Skeletal muscle tissue (tissue), 4 donors: ENCODE results near the gene NDUFB5. TPM values are rescaled to one million over a fixed set of nuclear protein-coding genes. Genes with fewer than 3 reads are reported as not detected.

Experiments
- H3K27ac ChIP-seq: one replicate; pipeline ENCODE4 v1.7.0; 2013; ENCODE audit warnings: mild to moderate bottlenecking, low read depth, low read length, inconsistent platforms
- H3K27me3 ChIP-seq, 3 donors: one replicate each; pipeline ENCODE4 v1.7.0; 2013; ENCODE audit warnings: low read length in 3 of 3; ENCODE audit not compliant: control insufficient read depth in 3 of 3, insufficient read depth in 3 of 3
- H3K36me3 ChIP-seq, 3 donors: one replicate each; pipeline ENCODE4 v1.7.0; 2013; ENCODE audit warnings: low read length in 3 of 3; ENCODE audit not compliant: control insufficient read depth in 3 of 3, insufficient read depth in 3 of 3
- H3K4me1 ChIP-seq, 3 donors: one replicate each; pipeline ENCODE4 v1.7.0; 2013; ENCODE audit warnings: low read length in 3 of 3, mild to moderate bottlenecking in 3 of 3; ENCODE audit not compliant: control insufficient read depth in 3 of 3, insufficient read depth in 3 of 3
- H3K4me3 ChIP-seq, 3 donors: one replicate each; pipeline ENCODE4 v1.7.0; 2013; ENCODE audit warnings: low read length in 3 of 3
- H3K9ac ChIP-seq, 3 donors: one replicate each; pipeline ENCODE4 v1.7.0; 2013; ENCODE audit warnings: low read length in 3 of 3, mild to moderate bottlenecking in 3 of 3, moderate library complexity in 2 of 3, low read depth in 1 of 3
- H3K9me3 ChIP-seq, 3 donors: one replicate each; pipeline ENCODE4 v1.7.0; 2013; ENCODE audit warnings: low read length in 3 of 3; ENCODE audit not compliant: control insufficient read depth in 3 of 3
- total RNA-seq: library from RNA; depleted of rRNA; stranded (reverse); fragments of >200 nt; gene quantifications from one replicate; pipeline ENCODE4 v1.2.3, GENCODE V29; 2014
- donor health status: Osteomylitis.

NDUFB5 gene
- total RNA-seq, 1 donor from 2014 or later = 288 TPM

DNA sequence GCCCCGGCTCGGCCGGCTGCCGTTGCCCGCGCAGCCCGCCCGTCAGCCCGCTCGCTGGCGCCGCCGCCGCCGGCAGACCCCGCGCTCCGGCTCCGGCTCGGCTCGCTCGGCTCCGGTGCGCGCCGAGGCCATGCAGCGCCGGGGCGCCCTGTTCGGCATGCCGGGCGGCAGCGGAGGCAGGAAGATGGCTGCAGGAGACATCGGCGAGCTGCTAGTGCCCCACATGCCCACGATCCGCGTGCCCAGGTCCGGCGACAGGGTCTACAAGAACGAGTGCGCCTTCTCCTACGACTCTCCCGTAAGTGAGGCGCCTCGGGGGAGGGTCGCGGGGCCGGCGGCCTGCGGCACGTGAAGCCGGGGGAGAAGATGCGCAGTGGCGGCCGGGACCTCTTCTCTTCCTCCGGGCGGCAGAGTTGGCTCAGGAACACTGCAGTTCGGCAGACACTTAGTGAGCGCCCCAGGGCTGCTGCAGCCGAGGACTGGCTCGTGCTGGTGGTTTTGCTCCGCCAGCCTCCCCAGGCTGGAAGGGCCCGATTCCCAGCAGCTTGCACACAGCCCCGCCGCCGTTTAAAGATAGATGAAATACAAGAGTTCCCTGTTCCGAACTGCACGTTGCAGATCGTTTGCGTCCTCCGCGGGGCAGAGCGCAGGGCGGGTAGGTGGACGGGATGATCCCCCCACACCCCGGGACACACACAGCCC lies 48.7 kb downstream of the NDUFB5 start:
- Histone ChIP-seq H3K27me3 (no peaks in the 10 kb centered on the region), H3K36me3 (no peaks in the 10 kb centered on the region), H3K4me1 (peaks cover 17 to 29% (median 28%) of the 10 kb centered on the region in 3 donors)

DNA sequence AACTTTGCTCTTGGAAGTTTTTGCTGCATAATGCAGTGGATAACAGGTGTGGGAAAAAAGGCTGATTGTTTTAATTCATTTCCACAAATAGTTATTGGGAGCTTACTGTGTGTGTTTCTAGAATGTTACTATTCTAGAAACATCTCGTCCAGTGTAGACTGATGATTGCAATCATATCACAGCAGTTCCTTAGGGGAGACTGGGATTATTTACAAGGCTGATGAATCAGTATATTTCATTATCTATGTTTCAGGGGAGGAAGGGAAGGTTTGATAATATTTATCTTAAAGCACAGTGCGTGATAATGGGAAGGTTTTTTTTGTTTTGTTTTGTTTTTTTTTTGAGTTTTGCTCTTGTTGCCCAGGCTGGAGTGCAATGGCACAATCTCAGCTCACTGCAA lies 50.6 kb downstream of the NDUFB5 start:
- peak overlapping the region; percentile 95 for H3K27ac ChIP-seq
- H3K4me1 ChIP-seq = peaks cover 33 to 47% (median 38%) of the 10 kb centered on the region in 3 donors

More for the DNA sequence above, 48.7 kb downstream of the NDUFB5 start:
- H3K27ac ChIP-seq = peak overlapping the region; percentile 95
- peak overlapping the region; percentile 97 to 98 (median 97) for H3K9ac ChIP-seq
- H3K9me3 ChIP-seq = no peaks in the 10 kb centered on the region
- peak overlapping the region; percentile 86 to 97 (median 94) for H3K4me3 ChIP-seq

DNA sequence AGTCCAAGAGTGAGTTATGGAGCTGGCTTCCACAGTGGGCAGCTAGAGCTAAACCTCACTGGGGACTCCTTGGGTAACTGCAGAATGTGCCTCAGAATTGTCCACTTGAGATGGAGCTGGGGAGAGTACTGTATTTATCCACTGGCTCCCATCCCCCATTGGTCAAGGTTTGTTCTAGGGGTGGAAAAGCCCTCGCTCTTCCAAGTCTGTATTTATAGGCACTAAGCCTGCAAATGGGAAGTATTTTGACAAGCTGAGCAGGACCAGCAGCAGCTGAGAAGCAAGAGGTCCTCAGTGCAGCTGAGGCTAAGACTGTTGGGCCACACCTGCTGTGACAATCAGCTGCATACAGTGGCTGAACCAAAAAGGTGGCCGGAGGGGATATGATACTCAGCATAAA lies 54.0 kb downstream of the NDUFB5 start:
- peak overlapping the region; percentile 71 for H3K27ac ChIP-seq

More for the DNA sequence above, 50.6 kb downstream of the NDUFB5 start:
- no peaks in the 10 kb centered on the region for H3K9me3 ChIP-seq
- peak overlapping the region; percentile 28 to 97 (median 94) for H3K4me3 ChIP-seq
- no peaks in the 10 kb centered on the region for H3K36me3 ChIP-seq
- peak overlapping the region; percentile 72 to 97 (median 97) for H3K9ac ChIP-seq
- H3K27me3 ChIP-seq = no peaks in the 10 kb centered on the region

DNA sequence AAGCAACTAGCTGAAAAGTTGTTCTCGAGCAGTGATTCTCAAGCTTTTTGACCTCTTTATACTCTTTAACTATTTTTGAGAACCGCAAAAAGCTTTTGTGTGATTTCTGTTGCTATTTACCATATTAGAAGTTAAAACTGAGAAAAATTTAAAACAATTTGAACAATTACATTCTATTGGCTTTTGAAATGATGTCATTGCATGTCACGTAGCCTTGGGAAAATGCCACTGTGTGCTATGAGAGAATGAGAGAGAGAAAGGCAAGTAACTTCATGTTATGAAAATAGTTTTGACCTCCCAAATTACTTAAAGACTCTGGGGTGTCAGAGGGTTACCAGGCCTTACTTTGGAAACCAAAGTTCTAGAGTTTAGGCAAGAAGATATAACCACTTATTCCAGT lies 56.3 kb downstream of the NDUFB5 start:
- Histone ChIP-seq H3K9me3 (no peaks in the 10 kb centered on the region), H3K4me3 (no peak overlapping the region), H3K9ac (no peak overlapping the region), H3K27me3 (no peaks in the 10 kb centered on the region), H3K27ac (peak overlapping the region; percentile 28), H3K4me1 (peaks cover 59 to 85% (median 67%) of the 10 kb centered on the region in 3 donors), H3K36me3 (no peaks in the 10 kb centered on the region)

More for the DNA sequence above, 54.0 kb downstream of the NDUFB5 start:
- no peaks in the 10 kb centered on the region for H3K9me3 ChIP-seq
- peaks cover 52 to 78% (median 60%) of the 10 kb centered on the region in 3 donors for H3K4me1 ChIP-seq
- H3K9ac ChIP-seq = peak overlapping the region; percentile 10 to 40 (median 28)
- H3K36me3 ChIP-seq = no peaks in the 10 kb centered on the region
- no peaks in the 10 kb centered on the region for H3K27me3 ChIP-seq
- peak overlapping the region in 2 of 3 donors; percentile 31 to 39 for H3K4me3 ChIP-seq

DNA sequence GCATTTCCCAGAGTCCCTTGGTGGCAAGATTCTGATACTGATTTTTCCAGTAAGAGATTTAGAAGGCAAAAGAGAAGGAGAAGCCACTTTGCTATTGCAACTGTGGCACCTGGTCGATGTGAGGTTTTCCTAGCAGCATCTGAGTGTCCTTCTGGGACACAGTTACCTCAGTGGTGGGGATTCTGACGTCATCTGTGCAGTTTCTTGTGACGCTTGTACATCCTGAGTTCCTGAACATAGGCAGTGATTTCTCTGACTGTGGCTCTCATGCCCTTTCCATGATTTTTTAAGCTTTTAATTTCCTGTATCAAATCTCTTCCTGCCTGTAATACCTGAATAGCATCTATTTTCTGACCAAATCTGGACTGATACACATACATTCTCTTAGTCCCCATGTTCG lies 57.2 kb downstream of the NDUFB5 start:
- H3K36me3 ChIP-seq = no peaks in the 10 kb centered on the region
- no peaks in the 10 kb centered on the region for H3K27me3 ChIP-seq
- no peaks in the 10 kb centered on the region for H3K9me3 ChIP-seq
- H3K4me1 ChIP-seq = peaks cover 60 to 85% (median 68%) of the 10 kb centered on the region in 3 donors
- H3K27ac ChIP-seq = no peak overlapping the region
- H3K4me3 ChIP-seq = no peak overlapping the region
- H3K9ac ChIP-seq = peak overlapping the region in 1 of 3 donors; percentile 10

DNA sequence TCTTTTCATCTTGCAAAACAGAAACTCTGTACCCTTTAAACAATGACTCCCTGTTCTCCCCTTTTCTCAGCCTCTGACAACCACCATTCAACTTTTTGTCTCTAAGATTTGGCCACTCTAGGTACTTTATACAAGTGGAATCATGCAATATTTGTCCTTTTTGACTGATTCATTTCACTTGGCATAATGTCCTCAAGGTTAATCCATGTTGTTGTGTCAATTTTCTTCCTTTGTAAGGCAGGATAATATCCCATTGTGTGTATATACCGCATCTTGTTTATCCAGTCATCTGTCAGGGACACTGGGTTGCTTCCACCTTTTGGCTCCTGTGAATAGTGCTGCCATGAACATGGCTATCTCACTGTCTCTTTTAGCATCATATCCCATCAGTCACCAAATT lies 58.5 kb downstream of the NDUFB5 start:
- H3K27ac ChIP-seq = no peak overlapping the region
- H3K36me3 ChIP-seq = no peaks in the 10 kb centered on the region
- H3K4me1 ChIP-seq = peaks cover 63 to 88% (median 81%) of the 10 kb centered on the region in 3 donors

DNA sequence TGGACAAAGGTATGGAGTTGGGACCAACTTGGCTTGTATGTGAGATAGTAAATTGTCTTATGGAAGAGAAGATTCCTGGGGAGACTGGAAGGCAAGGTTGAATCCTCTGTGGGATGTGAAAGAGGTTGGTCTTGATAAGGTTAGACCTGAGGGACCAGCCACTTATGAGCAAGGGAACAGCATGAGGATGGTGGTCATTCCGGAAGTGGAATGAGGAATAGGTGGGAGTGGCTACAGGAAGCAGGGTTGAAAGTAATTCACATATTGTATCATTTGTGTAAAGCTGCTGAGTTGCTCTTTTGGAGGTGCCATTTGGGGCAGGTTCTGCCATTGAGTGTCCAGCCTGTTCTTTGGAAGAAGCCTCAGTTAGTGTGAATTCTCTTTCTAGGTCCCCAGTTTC lies 61.4 kb downstream of the NDUFB5 start:
- peaks cover 64 to 74% (median 67%) of the 10 kb centered on the region in 3 donors for H3K4me1 ChIP-seq
- no peaks in the 10 kb centered on the region for H3K27me3 ChIP-seq
- H3K27ac ChIP-seq = peak overlapping the region; percentile 49
- H3K36me3 ChIP-seq = peaks cover 0 to 2% (median 0%) of the 10 kb centered on the region in 3 donors
- H3K9ac ChIP-seq = peak overlapping the region in 2 of 3 donors; percentile 34 to 76
- peak overlapping the region; percentile 19 to 32 (median 29) for H3K4me3 ChIP-seq
- no peaks in the 10 kb centered on the region for H3K9me3 ChIP-seq

More for the DNA sequence above, 58.5 kb downstream of the NDUFB5 start:
- H3K9me3 ChIP-seq = no peaks in the 10 kb centered on the region
- H3K9ac ChIP-seq = no peak overlapping the region
- H3K27me3 ChIP-seq = no peaks in the 10 kb centered on the region
- H3K4me3 ChIP-seq = no peak overlapping the region

DNA sequence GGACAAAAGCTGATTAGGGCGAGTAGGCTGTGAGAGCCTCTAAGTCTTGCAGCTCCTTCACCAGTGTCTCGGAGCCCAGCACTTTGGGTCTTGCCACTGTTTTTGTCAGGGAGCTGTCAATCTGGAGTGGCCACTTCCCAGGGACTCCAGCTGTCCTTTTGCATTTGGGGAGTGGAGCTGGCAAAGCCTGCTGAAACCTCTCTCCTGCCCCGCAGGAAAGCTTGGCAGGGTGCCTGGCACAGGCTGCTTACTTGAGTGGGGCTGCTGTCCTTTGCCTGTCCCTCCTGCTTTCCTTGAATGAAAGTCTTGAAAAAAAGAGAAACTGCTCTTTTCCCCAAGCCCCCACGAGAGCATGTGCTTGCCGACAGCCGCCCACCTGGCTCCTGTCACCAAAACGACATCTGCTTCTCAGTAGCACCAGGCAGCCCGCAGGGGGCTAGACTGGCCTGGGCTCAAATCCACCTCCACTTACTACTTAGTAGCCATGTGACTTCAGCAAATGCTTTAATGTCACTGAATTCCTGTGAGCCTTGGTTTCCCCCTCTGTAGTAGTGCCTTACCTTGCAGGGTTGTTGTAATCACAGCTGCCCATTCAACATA lies 61.9 kb downstream of the NDUFB5 start:
- Histone ChIP-seq H3K9ac (peak overlapping the region; percentile 34 to 76 (median 51)), H3K9me3 (no peaks in the 10 kb centered on the region), H3K36me3 (peaks cover 0 to 2% (median 0%) of the 10 kb centered on the region in 3 donors), H3K4me1 (peaks cover 60 to 69% (median 67%) of the 10 kb centered on the region in 3 donors), H3K27ac (peak overlapping the region; percentile 49), H3K4me3 (peak overlapping the region; percentile 19 to 32 (median 29)), H3K27me3 (no peaks in the 10 kb centered on the region)

DNA sequence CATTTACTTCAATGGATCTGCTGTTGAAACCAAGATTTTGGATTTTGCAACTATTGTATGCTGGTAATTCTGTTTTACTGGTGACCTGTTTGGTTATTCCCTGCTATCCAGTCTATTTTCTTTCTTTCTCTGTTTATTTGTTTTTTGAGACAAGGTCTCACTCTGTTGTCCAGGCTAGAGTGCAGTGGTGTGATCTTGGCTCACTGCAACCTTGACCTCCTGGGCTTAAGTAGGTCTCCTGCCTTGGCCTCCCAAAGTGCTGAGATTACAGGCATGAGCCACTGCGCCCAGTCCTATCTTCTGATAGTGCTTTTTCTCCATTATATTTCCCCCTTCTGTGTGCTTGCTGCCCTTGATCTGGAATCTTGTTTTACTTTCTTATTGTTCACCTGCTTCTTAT lies 63.8 kb downstream of the NDUFB5 start:
- peaks cover 0 to 2% (median 0%) of the 10 kb centered on the region in 3 donors for H3K36me3 ChIP-seq
- H3K4me3 ChIP-seq = no peak overlapping the region
- H3K27ac ChIP-seq = no peak overlapping the region
- H3K4me1 ChIP-seq = peaks cover 58 to 68% (median 67%) of the 10 kb centered on the region in 3 donors
- H3K9ac ChIP-seq = no peak overlapping the region
- H3K9me3 ChIP-seq = no peaks in the 10 kb centered on the region
- no peaks in the 10 kb centered on the region for H3K27me3 ChIP-seq

DNA sequence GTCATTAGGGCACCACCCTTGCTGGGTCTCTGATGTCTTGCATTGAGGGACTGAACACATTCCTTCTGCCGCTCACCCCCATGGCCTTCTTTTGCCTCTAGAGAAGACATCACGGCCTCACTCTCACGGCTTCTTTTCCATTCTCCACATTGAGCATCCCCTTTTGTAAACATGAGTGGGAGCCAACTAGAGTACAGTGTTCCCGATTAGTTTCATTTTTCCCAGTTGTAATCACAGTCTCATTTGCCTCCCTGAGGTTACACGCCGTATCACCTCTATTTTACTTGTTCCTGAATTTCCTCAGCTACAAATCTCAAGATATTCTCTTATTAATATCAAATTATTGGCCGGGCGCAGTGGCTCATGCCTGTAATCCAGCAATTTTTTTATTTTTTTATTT lies 65.7 kb downstream of the NDUFB5 start:
- Histone ChIP-seq H3K27ac (no peak overlapping the region), H3K9me3 (no peaks in the 10 kb centered on the region), H3K4me1 (peaks cover 47 to 60% (median 55%) of the 10 kb centered on the region in 3 donors), H3K27me3 (no peaks in the 10 kb centered on the region), H3K9ac (no peak overlapping the region), H3K4me3 (no peak overlapping the region), H3K36me3 (peaks cover 0 to 2% (median 0%) of the 10 kb centered on the region in 3 donors)
